C4-2B (cell line): ENCODE measurements around the gene TTC22.
A peak's percentile ranks its signal among the peaks of the same experiment; 100 is the strongest.

Source experiments
- H3K27ac ChIP-seq: fragments of 450-650 bp; 2 replicates; pipeline ENCODE4 v1.5.1; 2017
- ZFX ChIP-seq: fragments of 450-650 bp; IDR thresholded peaks from 2 replicates; pipeline ENCODE4 v1.6.1; 2017
- TF ChIP-seq, protein P1 (sequence below): fragments of 450-650 bp; conservative IDR thresholded peaks from 2 replicates; pipeline ENCODE4 v1.5.1; 2017; ENCODE audit warnings: mild to moderate bottlenecking

TTC22 gene

DNA sequence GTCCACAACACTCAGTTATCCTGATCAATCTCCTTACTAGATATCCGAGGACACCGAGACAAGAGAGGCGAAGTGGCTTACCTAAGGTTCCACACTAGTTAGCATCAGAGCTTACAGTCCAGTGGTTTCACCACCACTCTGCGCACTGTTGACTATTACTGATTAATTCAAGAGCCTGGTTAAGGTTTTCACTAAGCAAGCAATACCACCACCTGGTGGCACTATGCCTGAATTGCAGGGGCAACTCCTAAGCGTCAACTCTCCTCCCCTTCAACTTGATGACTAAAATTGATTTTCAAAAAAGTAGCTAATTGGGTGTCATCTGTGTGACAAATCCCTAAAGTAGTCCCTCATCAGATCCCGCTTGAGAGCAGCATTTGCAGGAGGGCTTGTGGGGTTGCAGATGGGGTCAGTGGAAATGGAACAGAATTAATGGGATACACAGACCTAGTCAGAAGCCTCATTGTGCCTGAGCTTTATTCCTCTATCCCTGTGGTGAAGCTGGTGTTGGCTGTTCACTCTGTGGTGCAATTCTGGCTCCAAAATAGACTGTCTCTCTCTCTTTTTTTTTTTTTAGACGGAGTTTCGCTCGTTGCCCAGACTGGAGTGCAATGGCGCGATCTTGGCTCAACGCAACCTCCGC, 9.1 kb downstream of the TTC22 start:
- TF ChIP-seq ZFX: no peak
- TF ChIP-seq, protein P1, sequence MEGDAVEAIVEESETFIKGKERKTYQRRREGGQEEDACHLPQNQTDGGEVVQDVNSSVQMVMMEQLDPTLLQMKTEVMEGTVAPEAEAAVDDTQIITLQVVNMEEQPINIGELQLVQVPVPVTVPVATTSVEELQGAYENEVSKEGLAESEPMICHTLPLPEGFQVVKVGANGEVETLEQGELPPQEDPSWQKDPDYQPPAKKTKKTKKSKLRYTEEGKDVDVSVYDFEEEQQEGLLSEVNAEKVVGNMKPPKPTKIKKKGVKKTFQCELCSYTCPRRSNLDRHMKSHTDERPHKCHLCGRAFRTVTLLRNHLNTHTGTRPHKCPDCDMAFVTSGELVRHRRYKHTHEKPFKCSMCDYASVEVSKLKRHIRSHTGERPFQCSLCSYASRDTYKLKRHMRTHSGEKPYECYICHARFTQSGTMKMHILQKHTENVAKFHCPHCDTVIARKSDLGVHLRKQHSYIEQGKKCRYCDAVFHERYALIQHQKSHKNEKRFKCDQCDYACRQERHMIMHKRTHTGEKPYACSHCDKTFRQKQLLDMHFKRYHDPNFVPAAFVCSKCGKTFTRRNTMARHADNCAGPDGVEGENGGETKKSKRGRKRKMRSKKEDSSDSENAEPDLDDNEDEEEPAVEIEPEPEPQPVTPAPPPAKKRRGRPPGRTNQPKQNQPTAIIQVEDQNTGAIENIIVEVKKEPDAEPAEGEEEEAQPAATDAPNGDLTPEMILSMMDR: peak; percentile 89
- no peak overlapping the region for H3K27ac ChIP-seq

DNA sequence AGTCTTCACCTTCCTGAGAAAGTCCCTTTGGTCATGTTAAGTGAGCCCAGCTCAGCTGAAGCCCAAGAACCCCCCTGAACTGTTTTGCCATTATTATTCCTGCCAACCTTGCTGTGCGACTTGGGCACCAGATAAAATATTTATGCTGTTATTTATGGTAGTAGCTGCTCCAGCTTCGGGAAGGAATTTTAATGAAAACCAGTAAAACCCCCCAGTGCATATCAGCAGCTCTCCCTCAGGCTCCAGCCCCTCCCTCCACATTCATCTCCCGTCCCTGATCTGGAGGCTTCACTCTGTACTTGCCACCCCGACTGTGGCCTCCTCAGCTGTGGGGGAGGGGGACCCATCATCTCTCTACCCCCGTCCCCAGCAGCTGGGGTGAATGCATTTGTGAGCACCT, 12.7 kb downstream of the TTC22 start:
- TF ChIP-seq ZFX: no peak
- TF ChIP-seq, protein P1: no peak
- no peak overlapping the region for H3K27ac ChIP-seq

DNA sequence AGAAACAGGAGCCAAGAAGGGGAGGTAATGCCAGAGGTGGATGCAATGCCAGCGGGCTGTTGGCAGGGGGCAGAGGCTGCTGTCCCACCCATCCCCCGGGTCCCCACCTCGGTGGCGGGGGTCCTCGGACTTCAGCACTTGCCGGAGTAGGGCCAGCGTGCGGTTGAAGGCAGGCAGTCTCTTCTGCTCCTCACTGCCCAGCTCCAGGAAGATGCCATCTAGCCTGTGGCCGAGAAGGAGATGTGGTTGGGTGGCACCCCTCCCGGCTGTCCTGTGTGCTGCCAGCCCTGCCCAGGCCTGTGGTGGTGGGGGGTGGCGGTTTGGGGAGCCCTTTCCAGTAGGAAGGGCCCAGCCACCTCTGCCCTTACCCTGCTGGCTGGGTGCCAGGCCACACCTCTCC, 13.5 kb downstream of the TTC22 start:
- no peak for TF ChIP-seq ZFX
- TF ChIP-seq, protein P1: no peak
- no peak overlapping the region for H3K27ac ChIP-seq

DNA sequence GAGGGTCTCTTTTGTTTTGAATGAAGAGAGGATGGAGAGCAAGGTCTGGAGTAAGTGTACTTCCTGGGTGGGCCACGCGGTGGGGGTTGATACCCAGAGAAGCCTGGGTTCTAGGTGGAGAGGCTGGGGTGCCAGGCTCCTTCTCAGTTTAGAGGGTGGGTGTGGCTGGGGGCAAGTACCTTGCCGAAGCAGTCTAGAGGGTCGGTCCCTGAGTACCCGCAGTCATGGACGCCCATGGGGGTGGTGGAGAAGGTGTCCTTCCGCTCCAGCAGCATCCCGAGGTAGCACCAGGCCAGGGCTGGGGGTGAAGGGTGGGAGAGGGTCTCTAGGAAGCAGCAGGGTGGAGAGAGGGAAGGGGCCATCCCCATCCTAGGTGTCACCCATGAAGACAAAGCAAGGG, 14.3 kb downstream of the TTC22 start:
- no peak overlapping the region for H3K27ac ChIP-seq
- TF ChIP-seq, protein P1: no peak
- no peak for TF ChIP-seq ZFX

DNA sequence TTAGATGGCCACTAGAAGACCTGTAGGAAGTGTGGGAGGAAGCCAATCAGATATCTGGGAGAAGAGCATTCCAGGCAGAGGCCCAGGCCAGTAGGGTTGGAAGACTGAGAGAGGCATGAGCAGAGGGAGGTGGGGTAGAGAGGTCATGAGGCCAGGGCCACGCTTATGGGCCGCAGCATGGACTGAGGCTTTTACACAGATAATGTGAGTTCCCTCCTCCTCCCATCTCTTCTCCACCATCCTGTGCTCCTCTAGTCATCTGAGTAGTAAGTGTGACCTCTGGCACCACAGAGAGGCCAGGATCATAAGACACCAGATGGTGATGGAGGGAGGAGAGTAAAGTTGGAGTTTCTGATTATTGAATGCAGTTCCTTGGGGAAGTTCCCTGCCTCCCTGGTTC, 17.1 kb downstream of the TTC22 start:
- TF ChIP-seq, protein P1: no peak
- no peak for TF ChIP-seq ZFX
- H3K27ac ChIP-seq: no peak overlapping the region

DNA sequence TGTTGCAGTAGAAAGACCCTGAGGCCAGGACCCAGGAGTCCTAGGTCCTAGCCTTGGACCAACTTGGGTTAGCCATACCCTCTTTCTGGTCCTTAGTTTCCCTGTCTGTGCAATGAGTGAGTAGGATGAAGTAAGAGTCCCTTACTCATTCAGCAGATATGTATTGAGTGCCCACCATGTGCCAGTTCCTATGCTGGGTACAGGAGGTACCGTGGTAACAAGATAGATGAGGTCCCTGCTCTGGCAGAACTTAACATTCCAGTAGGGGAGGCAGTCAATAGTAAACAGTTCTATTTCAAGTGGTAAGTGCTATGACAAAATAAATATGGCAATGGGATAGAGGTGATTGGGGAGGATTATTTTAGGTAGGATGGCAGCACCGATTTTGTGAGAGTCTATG, 18.5 kb downstream of the TTC22 start:
- TF ChIP-seq, protein P1: no peak
- TF ChIP-seq ZFX: no peak
- H3K27ac ChIP-seq: no peak overlapping the region

DNA sequence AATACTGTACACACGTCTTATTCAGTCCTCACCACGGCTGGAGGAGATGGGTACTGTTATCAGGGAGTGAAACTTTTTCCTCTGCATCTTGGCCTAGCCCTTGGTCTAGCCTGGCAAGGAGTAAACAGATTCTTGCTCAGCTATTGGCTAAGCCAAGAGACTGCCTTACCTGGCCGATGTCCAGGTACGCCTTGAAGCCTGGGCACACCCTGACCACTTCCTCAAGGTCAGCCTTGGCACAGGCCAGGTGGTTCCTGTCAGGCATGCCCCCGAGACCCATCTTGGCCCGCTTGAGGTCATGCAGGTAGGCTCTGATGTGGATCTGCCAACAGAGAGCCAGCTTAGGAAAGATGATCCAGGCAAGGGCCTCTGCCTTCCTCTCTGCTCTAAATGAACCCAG, 19.0 kb downstream of the TTC22 start:
- TF ChIP-seq ZFX: no peak
- TF ChIP-seq, protein P1: no peak
- no peak overlapping the region for H3K27ac ChIP-seq
